Bone marrow (tissue), 2 donors: ENCODE measurements around the gene DICER1.

Experiments used
- DNase-seq, 2 donors: peaks; one replicate each; lab custom pipeline; 2025; lab: John Stamatoyannopoulos, UW

Gene DICER1

GRCh38 chr14:95059126-95059525 is 98.2 kb downstream of the DICER1 start:
- no peak for DNase-seq

- no peak for DNase-seq
These were observed 98.8 kb downstream of the DICER1 start for GRCh38 chr14:95058491-95058890.

GRCh38 chr14:95057851-95058250 is 99.5 kb downstream of the DICER1 start:
- no peak for DNase-seq

GRCh38 chr14:95057147-95057546 is 100.2 kb downstream of the DICER1 start:
- no peak for DNase-seq

- DNase-seq = no peak
These were observed 100.9 kb downstream of the DICER1 start for GRCh38 chr14:95056476-95056875.

GRCh38 chr14:95055318-95055717 is 102.0 kb downstream of the DICER1 start:
- DNase-seq = no peak

GRCh38 chr14:95054346-95055280 is 102.7 kb downstream of the DICER1 start:
- no peak for DNase-seq

GRCh38 chr14:95052016-95052585 is 105.2 kb downstream of the DICER1 start:
- DNase-seq = no peak

- no peak for DNase-seq
These were observed 107.4 kb downstream of the DICER1 start for GRCh38 chr14:95049952-95050351.

GRCh38 chr14:95048771-95049312 is 108.5 kb downstream of the DICER1 start:
- DNase-seq = no peak

GRCh38 chr14:95047754-95048153 is 109.6 kb downstream of the DICER1 start:
- DNase-seq = no peak

- DNase-seq = no peak
These were observed 110.3 kb downstream of the DICER1 start for GRCh38 chr14:95046711-95047681.

GRCh38 chr14:95045836-95046430 is 111.4 kb downstream of the DICER1 start:
- DNase-seq = no peak

GRCh38 chr14:95045106-95045701 is 112.1 kb downstream of the DICER1 start:
- DNase-seq = no peak

GRCh38 chr14:95044463-95045105 is 112.7 kb downstream of the DICER1 start:
- DNase-seq = no peak

- no peak for DNase-seq
These were observed 113.4 kb downstream of the DICER1 start for GRCh38 chr14:95043732-95044462.

- DNase-seq = no peak
These were observed 114.0 kb downstream of the DICER1 start for GRCh38 chr14:95043314-95043713.

GRCh38 chr14:95041477-95042020 is 115.8 kb downstream of the DICER1 start:
- DNase-seq = no peak

- DNase-seq = no peak
These were observed 116.4 kb downstream of the DICER1 start for GRCh38 chr14:95040708-95041476.
